ENCODE results near the gene PTPRN2. TPM values are rescaled to one million over a fixed set of nuclear protein-coding genes. Genes with fewer than 3 reads are reported as not detected.

The PTPRN2 gene
- total and polyA plus RNA-seq, 9 of the 15 experiments (the other 6 are each of a cell fraction or from before 2014, with no cell fraction given) = not detected

- peaks cover 60 to 93% of the 10 kb centered on the region in 2 experiments for H3K27me3 ChIP-seq (ENCODE audit: control insufficient read depth in 2 of 2, insufficient read depth in 2 of 2, low read length in 2 of 2)
- no peaks in the 10 kb centered on the region for H3K9me1 ChIP-seq (ENCODE audit: control insufficient read depth, insufficient read depth, low read length)
- no peak overlapping the region for H3K27ac ChIP-seq (ENCODE audit: extremely low read depth, low read depth, low read length)
- BruUV-seq (replicated peaks) = no TSS peak
- no peak overlapping the region for H3K9ac ChIP-seq (ENCODE audit: insufficient read depth in 1 of 2, low read depth in 2 of 2, low read length in 2 of 2)
- CTCF ChIA-PET (ENCODE audit: low intra/inter-chr PET ratio) = no interaction called here
- WGBS (ENCODE audit: insufficient coverage, low coverage, missing lambda C conversion rate) = 0% methylated on average over 7 of the region's 7 CpGs
- no peaks in the 10 kb centered on the region for H3K36me3 ChIP-seq (ENCODE audit: control insufficient read depth, insufficient read depth, low read length)
- H3K4me3 ChIP-seq = no peak overlapping the region
- no peak for ATAC-seq
- H3K79me2 ChIP-seq (ENCODE audit: control insufficient read depth, insufficient read depth, low read length) = no peaks in the 10 kb centered on the region
- intact Hi-C loops (cut with micrococcal nuclease) (no loop called here), in situ Hi-C loops (cut with MboI) (no loop called here)
- peaks cover 18% of the 10 kb centered on the region; the same call in 1 of the 2 replicates for H4K20me1 ChIP-seq (replicated peaks; ENCODE audit: control insufficient read depth, insufficient read depth, low read length)
- POLR2A ChIA-PET = interaction anchor here (0.7 kb wide), 1 partner anchor 125 kb away, joined by 3 read pairs; no protein-coding TSS in a partner anchor
- DNase-seq (ENCODE audit: extremely low read depth in 1 of 4, low spot score in 3 of 4) = no peak
- H2AFZ ChIP-seq (ENCODE audit: low read depth, low read length) = no peak overlapping the region
- peaks cover 0 to 9% of the 10 kb centered on the region in 2 experiments; a peak in 1 of 5 replicates for H3K4me1 ChIP-seq (replicated peaks in 1 of 2; ENCODE audit: control insufficient read depth in 2 of 2, insufficient read depth in 2 of 2, low read length in 2 of 2)
- no peaks in the 10 kb centered on the region for H3K9me3 ChIP-seq (replicated peaks; ENCODE audit: control insufficient read depth, insufficient read depth, low read depth, low read length)
- FAIRE-seq = peak; percentile 51
- TF ChIP-seq CHAMP1 (IDR thresholded peaks at IDR 0.05) = no peak
- no peak for TF ChIP-seq MYBL2 (IDR thresholded peaks at IDR 0.05; ENCODE audit: low read depth)
- TF ChIP-seq MYBL2 (CRISPR knock-in tag; IDR thresholded peaks at IDR 0.05; ENCODE audit: borderline replicate concordance) = no peak
- TF ChIP-seq HIVEP1 (CRISPR knock-in tag; IDR thresholded peaks at IDR 0.05) = no peak
- TF ChIP-seq ZNF41 (CRISPR knock-in tag; conservative IDR thresholded peaks at IDR 0.05) = no peak
- no peak for TF ChIP-seq POLR2A (conservative IDR thresholded peaks at IDR 0.05)
- no peak for TF ChIP-seq NR0B1 (IDR thresholded peaks at IDR 0.05; ENCODE audit: partially characterized antibody)
- no peak for TF ChIP-seq ZNF512 (tag; IDR thresholded peaks at IDR 0.05)
- no peak for TF ChIP-seq ZNF740 (CRISPR knock-in tag; IDR thresholded peaks at IDR 0.05)
- no peak for TF ChIP-seq ZNF740 (tag; IDR thresholded peaks at IDR 0.05)
- TF ChIP-seq FOSL1 (tag; conservative IDR thresholded peaks at IDR 0.05) = no peak
- TF ChIP-seq ID3 (CRISPR knock-in tag; IDR thresholded peaks at IDR 0.05) = no peak
- TF ChIP-seq ID3 (tag; IDR thresholded peaks at IDR 0.05) = no peak
- no peak overlapping the region for H3K4me2 ChIP-seq (ENCODE audit: insufficient read depth, low read length)
Observed at GRCh38 chr7:157547102-157547501, 1040.5 kb downstream of the PTPRN2 start.
